ENCODE measurements around the gene PSD4. TPM values are rescaled to one million over a fixed set of nuclear protein-coding genes. Genes with fewer than 3 reads are reported as not detected.

Gene PSD4
- total RNA-seq, 1 experiment from 2014 or later = 46.6 TPM

DNA sequence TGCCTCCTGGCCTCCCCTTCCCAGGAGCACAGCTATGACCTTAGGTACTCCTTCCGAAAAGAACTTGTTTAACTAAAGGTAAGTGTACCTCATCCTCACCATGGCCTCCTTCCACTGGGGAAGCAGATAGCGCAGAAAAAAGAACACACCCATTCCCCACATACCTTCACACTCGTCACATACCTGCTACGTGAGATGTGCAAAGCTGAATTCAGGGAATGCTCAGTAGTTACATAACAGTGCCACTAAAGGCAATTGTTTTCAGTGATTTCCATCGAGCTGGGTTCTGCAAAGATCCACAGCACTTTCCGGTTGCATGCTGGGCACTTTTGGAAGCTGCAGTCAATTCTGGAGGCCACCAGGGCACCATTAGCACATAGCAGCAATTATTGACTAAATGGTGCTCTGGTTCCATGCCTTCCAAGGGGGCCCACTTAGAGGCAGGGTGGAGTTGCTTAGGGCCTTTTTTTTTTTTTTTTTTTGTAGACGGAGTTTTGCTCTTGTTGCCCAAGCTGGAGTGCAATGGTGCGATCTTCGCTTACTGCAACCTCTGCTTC lies 63.9 kb downstream of the PSD4 start:
- Histone ChIP-seq H3K9me2 (replicated peaks; ENCODE audit: low read length) (no peaks in the 10 kb centered on the region), H3K79me2 (ENCODE audit: low read length) (peaks cover 38% of the 10 kb centered on the region), H3K27ac (ENCODE audit: low read length) (peak overlapping the region; percentile 49), H3F3A (ENCODE audit: low read length, unreplicated experiment) (peaks cover 7% of the 10 kb centered on the region), H3K4me1 (ENCODE audit: insufficient read depth, low read length) (peaks cover 50% of the 10 kb centered on the region), H3K4me3 (ENCODE audit: low read length) (peak overlapping the region; percentile 65), H3K4me2 (ENCODE audit: low read length) (peak overlapping the region; percentile 65), H2AFZ (ENCODE audit: low read length) (no peak overlapping the region), H3K36me3 (ENCODE audit: low read depth, low read length) (no peaks in the 10 kb centered on the region), H3K9me3 (ENCODE audit: low read length) (no peaks in the 10 kb centered on the region), H3K27me3 (ENCODE audit: low read length) (no peaks in the 10 kb centered on the region), H3K9ac (ENCODE audit: low read length) (peak overlapping the region; percentile 84; the same call in 1 of the 2 replicates), H4K20me1 (ENCODE audit: low read length) (no peaks in the 10 kb centered on the region)
- TF ChIP-seq EZH2 (IDR thresholded peaks at IDR 0.05; ENCODE audit: low read length, unreplicated experiment) (no peak), EZH2phosphoT487 (IDR thresholded peaks at IDR 0.05; ENCODE audit: borderline replicate concordance, low read length) (no peak)
- TF ChIP-seq, protein P1, sequence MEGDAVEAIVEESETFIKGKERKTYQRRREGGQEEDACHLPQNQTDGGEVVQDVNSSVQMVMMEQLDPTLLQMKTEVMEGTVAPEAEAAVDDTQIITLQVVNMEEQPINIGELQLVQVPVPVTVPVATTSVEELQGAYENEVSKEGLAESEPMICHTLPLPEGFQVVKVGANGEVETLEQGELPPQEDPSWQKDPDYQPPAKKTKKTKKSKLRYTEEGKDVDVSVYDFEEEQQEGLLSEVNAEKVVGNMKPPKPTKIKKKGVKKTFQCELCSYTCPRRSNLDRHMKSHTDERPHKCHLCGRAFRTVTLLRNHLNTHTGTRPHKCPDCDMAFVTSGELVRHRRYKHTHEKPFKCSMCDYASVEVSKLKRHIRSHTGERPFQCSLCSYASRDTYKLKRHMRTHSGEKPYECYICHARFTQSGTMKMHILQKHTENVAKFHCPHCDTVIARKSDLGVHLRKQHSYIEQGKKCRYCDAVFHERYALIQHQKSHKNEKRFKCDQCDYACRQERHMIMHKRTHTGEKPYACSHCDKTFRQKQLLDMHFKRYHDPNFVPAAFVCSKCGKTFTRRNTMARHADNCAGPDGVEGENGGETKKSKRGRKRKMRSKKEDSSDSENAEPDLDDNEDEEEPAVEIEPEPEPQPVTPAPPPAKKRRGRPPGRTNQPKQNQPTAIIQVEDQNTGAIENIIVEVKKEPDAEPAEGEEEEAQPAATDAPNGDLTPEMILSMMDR (conservative IDR thresholded peaks at IDR 0.05; ENCODE audit: low read depth, low read length) = no peak
- CTCF ChIA-PET = interaction anchor here (0.6 kb wide), 1 partner anchor 100 kb away, joined by 4 read pairs; no protein-coding TSS in a partner anchor
- ATAC-seq (no peak), DNase-seq (no peak)
- intact Hi-C loops (cut with micrococcal nuclease) = no loop called here
- POLR2A ChIA-PET (ENCODE audit: unreplicated experiment) = no interaction called here
- BruUV-seq (replicated peaks) = no TSS peak

DNA sequence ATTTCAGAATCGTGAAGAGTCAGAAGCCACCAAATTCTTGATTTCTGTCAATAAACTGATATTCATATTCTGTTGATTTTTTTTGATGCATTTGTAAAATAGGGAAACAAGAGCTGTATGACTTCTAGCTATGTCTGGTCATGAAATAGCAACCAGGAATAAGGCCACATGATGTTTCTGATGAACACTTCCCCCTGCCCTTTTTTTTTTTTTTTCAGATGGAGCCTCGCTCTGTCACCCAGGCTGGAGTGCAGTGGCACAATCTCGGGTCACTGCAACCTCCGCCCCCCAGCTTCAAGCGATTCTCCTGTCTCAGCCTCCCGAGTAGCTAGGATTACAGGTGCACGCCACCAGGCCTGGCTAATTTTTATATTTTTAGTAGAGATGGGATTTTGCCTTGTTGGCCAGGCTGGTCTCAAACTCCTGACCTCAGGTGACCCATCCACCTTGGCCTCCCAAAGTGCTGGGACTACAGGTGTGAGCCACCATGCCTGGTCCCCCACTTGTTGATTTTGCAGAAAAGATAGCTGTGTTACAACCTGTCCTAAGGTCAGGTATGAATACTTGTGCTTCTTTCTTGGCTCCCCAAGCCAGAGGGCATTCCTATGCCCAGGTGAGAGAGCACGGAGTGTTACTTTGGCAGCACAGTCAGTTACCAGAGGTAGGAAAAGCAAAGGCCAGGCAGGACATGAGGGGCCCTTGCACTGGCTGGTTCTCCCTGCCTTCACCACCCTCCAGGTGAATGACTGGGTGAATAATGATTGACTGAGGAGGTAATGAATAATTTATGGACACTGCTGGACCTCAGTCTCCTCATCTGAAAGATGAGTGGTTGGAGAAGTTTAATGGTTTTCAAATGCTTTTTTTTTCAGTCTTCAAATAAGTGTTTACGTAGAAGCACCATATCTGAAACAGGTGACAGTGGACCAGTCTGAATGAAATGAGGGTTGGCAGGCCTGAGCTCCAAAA lies 65.4 kb downstream of the PSD4 start:
- no peak for ATAC-seq
- Histone ChIP-seq H2AFZ (ENCODE audit: low read length) (no peak overlapping the region), H3K4me1 (ENCODE audit: insufficient read depth, low read length) (peaks cover 50% of the 10 kb centered on the region), H3K27me3 (ENCODE audit: low read length) (no peaks in the 10 kb centered on the region), H3K9ac (ENCODE audit: low read length) (peak overlapping the region; percentile 87), H3K79me2 (ENCODE audit: low read length) (peaks cover 38% of the 10 kb centered on the region), H3K4me3 (ENCODE audit: low read length) (peak overlapping the region; percentile 54), H3K9me3 (ENCODE audit: low read length) (no peaks in the 10 kb centered on the region), H4K20me1 (ENCODE audit: low read length) (no peaks in the 10 kb centered on the region), H3K4me2 (ENCODE audit: low read length) (peak overlapping the region; percentile 83), H3K36me3 (ENCODE audit: low read depth, low read length) (no peaks in the 10 kb centered on the region), H3K9me2 (replicated peaks; ENCODE audit: low read length) (no peaks in the 10 kb centered on the region), H3F3A (ENCODE audit: low read length, unreplicated experiment) (peaks cover 7% of the 10 kb centered on the region), H3K27ac (ENCODE audit: low read length) (peak overlapping the region; percentile 98)
- ChIA-PET POLR2A (ENCODE audit: unreplicated experiment) (interaction anchor here (0.7 kb wide), 1 partner anchor 298 kb away, joined by 4 read pairs; no protein-coding TSS in a partner anchor), CTCF (no interaction called here)
- no peak for DNase-seq
- intact Hi-C loops (cut with micrococcal nuclease) = no loop called here
- BruUV-seq (replicated peaks) = no TSS peak
- TF ChIP-seq EZH2phosphoT487 (IDR thresholded peaks at IDR 0.05; ENCODE audit: borderline replicate concordance, low read length) = no peak
- TF ChIP-seq, protein P1 (conservative IDR thresholded peaks at IDR 0.05; ENCODE audit: low read depth, low read length) = no peak
- no peak for TF ChIP-seq EZH2 (IDR thresholded peaks at IDR 0.05; ENCODE audit: low read length, unreplicated experiment)

Data from PC-3 (cell line).